HG03342 (cell line): ENCODE data around the gene PROM2.
"Not testable (repeated sequence)": the region's sequence is repeated elsewhere in the genome, so short reads cannot be mapped to it uniquely, and the experiment has no call there.

Experiments
- ATAC-seq: cut with Tn5 transposase; IDR thresholded peaks from one replicate; pipeline ENCODE4 v1.9.1; 2021; ENCODE audit warnings: mild to moderate bottlenecking, moderate library complexity; ENCODE audit not compliant: unreplicated experiment

The PROM2 gene

GRCh38 chr2:95274291-95275150, at the start of gene PROM2:
Gene PROM2 (plus strand): TSS chr2:95274449. CDS start chr2:95274586, 137 bp downstream.
- no peak for ATAC-seq

GRCh38 chr2:95225658-95226057, 48.6 kb upstream of the PROM2 start:
- no peak for ATAC-seq

GRCh38 chr2:95231723-95232122, 42.5 kb upstream of the PROM2 start:
- no peak for ATAC-seq

GRCh38 chr2:95232232-95232631, 42.0 kb upstream of the PROM2 start:
- ATAC-seq, result no peak

- no peak for ATAC-seq
These were observed 39.9 kb upstream of the PROM2 start for GRCh38 chr2:95234286-95234785.

- no peak for ATAC-seq
These were observed 39.4 kb upstream of the PROM2 start for GRCh38 chr2:95234816-95235215.

GRCh38 chr2:95238131-95238530, 36.1 kb upstream of the PROM2 start:
- no peak for ATAC-seq

GRCh38 chr2:95240091-95240490, 34.2 kb upstream of the PROM2 start:
- ATAC-seq, result no peak

- no peak for ATAC-seq
These were observed 33.7 kb upstream of the PROM2 start for GRCh38 chr2:95240556-95240955.

- not testable (repeated sequence) for ATAC-seq
These were observed 32.2 kb upstream of the PROM2 start for GRCh38 chr2:95242084-95242483.

GRCh38 chr2:95258271-95258670, 16.0 kb upstream of the PROM2 start:
- no peak for ATAC-seq

- ATAC-seq, result no peak
These were observed 13.9 kb upstream of the PROM2 start for GRCh38 chr2:95260028-95261023.

- no peak for ATAC-seq
These were observed 12.6 kb upstream of the PROM2 start for GRCh38 chr2:95261602-95262001.

GRCh38 chr2:95262896-95263542, 11.2 kb upstream of the PROM2 start:
- ATAC-seq, result no peak

GRCh38 chr2:95264624-95265023, 9.6 kb upstream of the PROM2 start:
- ATAC-seq, result no peak

- ATAC-seq, result no peak
These were observed 9.1 kb upstream of the PROM2 start for GRCh38 chr2:95265182-95265581.

GRCh38 chr2:95266781-95267430, 7.3 kb upstream of the PROM2 start:
- no peak for ATAC-seq

- ATAC-seq, result no peak
These were observed 6.6 kb upstream of the PROM2 start for GRCh38 chr2:95267458-95268210.

- no peak for ATAC-seq
These were observed 5.8 kb upstream of the PROM2 start for GRCh38 chr2:95268211-95269035.
